ENCODE results near the gene CPED1. TPM values are rescaled to one million over a fixed set of nuclear protein-coding genes. Genes with fewer than 3 reads are reported as not detected.
"Not testable (repeated sequence)": the region's sequence is repeated elsewhere in the genome, so short reads cannot be mapped to it uniquely, and the experiment has no call there.

Gene CPED1
- total RNA-seq, 1 donor from 2014 or later: not detected

DNA sequence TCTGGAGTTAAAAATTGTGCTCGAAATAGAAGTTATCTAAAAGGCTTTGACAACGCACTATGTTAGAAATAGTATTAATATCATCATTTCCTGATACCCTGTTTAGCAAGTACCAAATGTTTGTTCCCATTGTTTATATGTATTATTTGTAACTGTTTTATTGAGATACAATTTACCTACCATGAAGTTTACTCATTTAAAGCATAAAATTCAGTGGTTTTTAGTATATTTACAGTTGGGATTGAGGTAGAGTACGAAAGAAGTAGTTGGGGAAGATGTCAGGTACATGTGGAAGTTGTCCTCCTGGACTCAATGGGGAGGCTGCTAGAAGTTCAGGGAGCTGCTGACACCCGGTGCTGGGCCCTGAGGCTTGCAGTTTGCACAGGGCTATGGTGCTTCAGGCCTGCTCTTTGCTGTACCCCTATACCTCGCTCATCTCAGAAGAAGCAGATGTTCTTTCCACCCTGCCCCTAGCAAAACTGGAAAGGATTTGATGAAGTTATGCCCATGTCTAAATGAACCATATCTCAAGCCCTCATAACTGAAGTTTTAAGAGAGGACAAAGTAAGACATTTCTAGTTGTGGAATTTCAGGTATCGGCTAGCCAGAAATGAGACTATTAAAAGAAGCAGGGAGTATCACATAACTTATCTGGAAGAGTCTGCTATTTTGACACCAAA is 315.1 kb downstream of the CPED1 start:
- intact Hi-C loops (cut with micrococcal nuclease): no loop called here

DNA sequence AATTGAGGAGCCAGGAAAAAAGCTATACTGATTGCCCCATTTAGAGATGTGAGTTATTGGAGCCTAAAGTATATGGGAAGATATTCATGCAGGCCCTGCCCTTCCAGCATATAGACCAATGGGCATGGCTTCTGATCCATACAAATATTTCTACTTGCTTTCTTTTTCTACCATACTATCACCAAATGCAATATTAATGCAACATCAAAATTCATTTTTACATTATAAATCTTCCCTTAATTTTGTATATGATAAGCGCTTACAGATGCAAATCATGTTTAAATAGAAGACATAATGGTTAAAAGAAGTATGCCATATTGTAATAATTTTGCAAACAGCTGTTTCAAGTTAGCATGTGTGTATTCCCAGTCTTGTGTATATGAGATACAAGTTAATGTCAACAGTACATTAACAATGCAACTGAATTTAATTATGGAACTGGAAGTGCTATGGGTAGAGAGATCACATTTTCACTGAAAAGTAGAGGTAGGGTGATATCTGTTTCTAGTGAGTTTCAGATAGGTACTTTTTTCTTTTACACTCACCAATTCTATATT is 315.7 kb downstream of the CPED1 start:
- intact Hi-C loops (cut with micrococcal nuclease): no loop called here

DNA sequence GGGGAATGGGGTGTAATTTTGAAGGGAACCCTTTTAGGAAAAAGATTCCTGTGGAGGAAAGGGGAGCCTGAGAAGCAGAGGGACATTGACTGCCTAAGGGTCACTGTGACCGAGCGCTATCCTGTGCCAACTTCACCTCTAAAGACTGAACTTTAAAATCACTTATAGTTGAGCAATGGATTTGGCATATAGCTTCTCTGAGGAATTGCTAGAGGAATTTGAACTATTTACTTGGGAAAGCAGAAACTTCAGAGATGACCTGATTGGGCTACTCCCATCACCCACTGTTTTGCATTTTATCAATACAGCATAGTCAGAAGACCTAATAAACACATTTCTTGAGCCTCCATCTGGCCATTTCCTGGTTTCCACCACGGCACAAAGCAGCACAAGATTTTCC is 316.6 kb downstream of the CPED1 start:
- intact Hi-C loops (cut with micrococcal nuclease): no loop called here

- intact Hi-C loops (cut with micrococcal nuclease): no loop called here
Observed at GRCh38 chr7:121306565-121306964, 318.1 kb downstream of the CPED1 start.

DNA sequence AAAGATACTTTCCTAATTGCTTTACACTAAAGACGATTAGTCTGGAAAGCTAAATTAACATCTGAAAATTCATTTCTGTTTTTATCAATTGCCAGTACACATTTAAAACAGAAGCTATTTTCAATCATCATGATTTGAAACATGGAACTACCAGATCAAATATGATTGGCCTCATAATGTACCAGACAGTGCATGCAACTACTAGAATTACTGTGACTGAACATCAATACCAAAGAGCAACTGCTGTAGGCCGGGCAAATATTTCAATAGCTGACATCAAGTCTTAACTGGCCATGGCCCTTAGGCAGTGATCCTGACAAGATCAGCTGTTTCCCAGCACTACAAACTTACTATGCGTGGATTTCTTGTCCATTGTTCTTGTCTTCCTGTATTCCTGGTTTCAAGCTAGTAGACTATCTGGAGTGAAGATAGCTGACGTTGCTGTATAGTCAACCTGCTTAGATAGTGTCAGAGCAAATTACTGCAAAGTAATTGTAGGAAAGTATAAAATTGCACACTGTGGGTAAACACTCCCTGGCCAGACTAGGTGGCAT is 318.6 kb downstream of the CPED1 start:
- intact Hi-C loops (cut with micrococcal nuclease): no loop called here

DNA sequence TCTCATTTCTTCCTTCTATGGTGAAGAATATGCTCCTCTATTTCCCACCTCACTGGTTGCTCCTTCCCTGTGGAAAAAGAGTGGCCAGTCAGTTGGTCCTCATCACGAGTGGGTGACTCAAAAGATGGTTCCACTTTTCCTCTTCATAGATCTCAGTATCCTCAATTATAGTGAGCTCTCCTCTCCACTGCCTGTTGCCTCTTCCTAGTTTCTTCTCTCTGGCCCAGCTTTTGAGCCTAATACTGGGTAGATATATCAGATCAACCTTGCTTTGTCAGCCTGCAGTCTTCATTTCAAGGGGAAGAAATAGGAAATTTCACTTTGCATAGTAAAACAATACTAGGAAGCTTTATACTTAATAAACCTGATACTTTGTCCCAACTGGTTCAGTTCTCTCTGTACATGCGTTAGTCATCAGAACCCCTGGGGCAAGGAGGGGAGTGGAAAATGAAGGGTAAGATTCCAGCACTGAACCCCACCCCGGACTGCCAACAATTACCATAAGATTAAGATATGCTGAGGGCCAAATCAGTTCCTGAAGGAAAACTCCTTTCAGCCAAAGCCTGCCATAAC is 324.8 kb downstream of the CPED1 start:
- intact Hi-C loops (cut with micrococcal nuclease): no loop called here

- intact Hi-C loops (cut with micrococcal nuclease): no loop called here
Observed at GRCh38 chr7:121313793-121314676, 325.5 kb downstream of the CPED1 start.

GRCh38 chr7:121315170-121315569 is 326.7 kb downstream of the CPED1 start:
- intact Hi-C loops (cut with micrococcal nuclease): not testable (repeated sequence)

- intact Hi-C loops (cut with micrococcal nuclease): loop anchor here (10.0 kb wide), 1 partner anchor 672 kb away; no protein-coding TSS in a partner anchor
Observed at GRCh38 chr7:121322460-121322859, 333.9 kb downstream of the CPED1 start.

- intact Hi-C loops (cut with micrococcal nuclease): loop anchor here (10.0 kb wide), 1 partner anchor 671 kb away; no protein-coding TSS in a partner anchor
Observed at GRCh38 chr7:121323515-121324302, 335.2 kb downstream of the CPED1 start.

DNA sequence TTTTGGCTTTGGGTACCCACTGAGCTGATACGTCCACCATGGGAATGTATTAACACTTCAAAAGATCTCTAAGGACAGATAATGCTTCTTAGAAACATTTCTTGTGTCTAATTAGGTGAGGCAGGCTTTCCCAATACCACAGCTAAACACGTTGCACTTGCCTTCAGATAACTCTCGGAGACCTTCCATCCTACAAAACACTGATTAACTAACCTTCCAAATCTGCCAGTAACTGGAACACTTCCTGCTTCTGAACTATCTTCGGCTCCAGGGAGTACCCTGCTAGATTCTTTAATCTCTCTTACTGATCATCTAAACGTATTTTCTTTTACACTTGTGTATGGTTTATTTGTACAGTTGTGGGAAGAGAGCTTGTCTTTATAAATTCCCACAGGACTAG is 339.2 kb downstream of the CPED1 start:
- intact Hi-C loops (cut with micrococcal nuclease): loop anchor here (10.0 kb wide), 1 partner anchor 667 kb away; no protein-coding TSS in a partner anchor

DNA sequence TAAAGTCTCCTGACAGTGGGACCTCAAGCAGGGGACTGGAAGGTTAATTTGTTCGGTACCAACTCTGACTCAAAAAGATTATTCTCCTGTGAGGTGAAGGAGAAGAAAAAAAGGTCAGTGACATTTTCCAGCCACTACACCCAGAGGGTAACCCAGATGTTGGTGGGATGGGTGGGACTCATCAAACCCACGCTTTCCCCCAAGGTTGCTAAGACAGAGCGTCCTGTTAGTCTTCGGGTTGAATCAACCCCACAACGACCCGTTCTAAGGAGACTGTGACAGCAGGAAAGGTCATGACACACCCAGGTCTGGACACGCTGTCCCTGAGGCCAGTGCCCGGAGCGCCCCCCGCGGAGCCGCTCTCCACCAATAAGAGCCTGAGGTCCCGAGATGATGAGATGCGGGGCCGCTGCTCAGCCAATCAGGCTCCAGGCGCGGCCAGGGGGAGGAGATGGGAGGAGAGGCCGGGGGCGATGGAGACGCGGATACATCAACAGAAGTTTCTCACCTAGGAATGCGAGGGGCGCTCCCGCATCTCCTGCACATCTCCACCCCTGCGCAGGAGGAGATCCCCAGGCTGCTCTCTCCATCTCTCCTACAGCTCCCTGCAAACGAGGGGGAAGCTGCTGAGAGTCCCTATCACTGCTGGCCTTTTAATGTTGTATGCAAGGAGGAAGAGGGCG is 340.1 kb downstream of the CPED1 start, which contains the start of gene WNT16:
Gene WNT16 (plus strand): TSS at position 493 of the 683 bp plus-strand sequence. CDS start 293 bp downstream, outside the sequence.
- intact Hi-C loops (cut with micrococcal nuclease): loop anchor here (10.0 kb wide), 1 partner anchor 666 kb away; no protein-coding TSS in a partner anchor

GRCh38 chr7:121329191-121330052 is 340.9 kb downstream of the CPED1 start:
- intact Hi-C loops (cut with micrococcal nuclease): loop anchor here (1.0 to 10.0 kb wide), 3 partner anchors 218 to 665 kb away; partner anchors contain the start of gene CPED1

- intact Hi-C loops (cut with micrococcal nuclease): loop anchor here (1.0 to 10.0 kb wide), 2 partner anchors 217 to 345 kb away; partner anchors contain the start of gene CPED1
Observed at GRCh38 chr7:121330053-121330833, 341.7 kb downstream of the CPED1 start.

DNA sequence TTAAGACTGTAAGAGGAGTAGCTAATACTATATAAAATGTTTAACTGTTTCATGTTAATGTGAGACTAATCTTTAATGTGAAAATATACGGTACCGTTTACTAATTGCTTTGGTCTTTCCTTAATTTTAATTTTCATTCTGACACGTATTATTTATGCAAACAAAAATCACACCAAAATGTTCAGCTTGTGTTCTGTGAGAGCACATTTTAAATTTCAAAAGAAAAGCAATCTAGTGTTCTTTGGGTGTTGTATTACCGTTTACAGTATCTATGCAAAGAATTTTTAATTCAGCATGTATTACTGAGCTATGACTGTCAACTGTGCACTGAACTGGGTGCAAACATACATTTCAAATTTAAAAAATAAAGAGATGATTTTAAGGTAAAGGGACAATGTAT is 342.5 kb downstream of the CPED1 start:
- intact Hi-C loops (cut with micrococcal nuclease): loop anchor here (10.0 kb wide), 1 partner anchor 346 kb away; the partner anchor contains the start of gene CPED1

- intact Hi-C loops (cut with micrococcal nuclease): loop anchor here (10.0 kb wide), 1 partner anchor 347 kb away; the partner anchor contains the start of gene CPED1
Observed at GRCh38 chr7:121331574-121331973, 343.1 kb downstream of the CPED1 start.

DNA sequence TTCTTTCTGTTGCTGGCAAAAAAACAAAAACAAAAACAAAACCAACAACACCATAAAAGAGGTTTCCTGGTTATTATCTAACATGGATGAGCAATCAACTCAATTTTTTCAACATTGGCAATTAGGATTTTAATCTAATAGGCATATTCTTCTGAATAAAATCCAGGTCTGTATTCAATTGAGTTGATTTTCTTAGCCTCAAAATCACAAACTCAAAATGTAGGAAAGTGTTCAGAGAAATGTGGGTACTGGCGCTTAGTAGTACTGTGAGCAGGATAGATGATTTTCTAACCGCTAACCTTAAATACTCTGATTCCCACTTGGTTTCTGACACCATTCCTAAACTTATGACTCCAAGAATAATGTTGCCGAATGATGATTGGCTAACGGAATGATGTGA is 345.9 kb downstream of the CPED1 start:
- intact Hi-C loops (cut with micrococcal nuclease): loop anchor here (10.0 kb wide), 1 partner anchor 350 kb away; the partner anchor contains the start of gene CPED1

Data from T-helper 1 cell treated with Interleukin-12 subunit alpha and Interleukin-12 subunit beta and Interleukin-4 antibody, amounts not matched to agents 30 ng/mL and 1 ng/mL, for 36 hours (primary cell).